ENCODE results near the gene SYK.

Gene SYK

DNA sequence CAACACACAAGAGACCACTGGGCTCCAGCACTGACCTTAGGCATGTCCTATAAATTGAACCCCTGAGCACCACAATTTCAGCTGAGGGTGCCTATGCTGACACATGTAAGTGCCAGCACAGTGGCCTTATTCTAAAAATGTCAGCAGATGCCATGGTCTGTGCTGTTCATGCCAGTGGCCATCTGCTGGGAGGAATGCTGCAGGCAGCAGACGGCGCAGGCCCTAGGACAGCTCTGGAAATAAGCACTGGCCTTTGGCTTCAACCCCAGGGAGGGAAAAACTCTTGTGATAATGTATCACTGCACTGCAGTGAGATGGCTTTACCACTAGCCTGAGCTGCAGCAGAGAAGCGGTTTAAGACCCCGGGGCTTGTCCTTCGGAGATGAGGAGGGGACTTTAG, 98.5 kb downstream of the SYK start:
- TF ChIP-seq CTCF (IDR thresholded peaks at IDR 0.05; ENCODE audit: low read depth, low read length, missing control alignments), result peak; percentile 49
- no peak overlapping the region for H3K27ac ChIP-seq
- H3K4me3 ChIP-seq (ENCODE audit: low read depth, low read length), result no peak overlapping the region
- H3K27me3 ChIP-seq (replicated peaks), result no peaks in the 10 kb centered on the region
- no peak for DNase-seq
- H3K36me3 ChIP-seq (replicated peaks), result no peaks in the 10 kb centered on the region
- in situ Hi-C loops (cut with HindIII; ENCODE audit: low pct_ligation_motif_present, low sequenced_read_pairs), result loop anchor here (25.0 kb wide), 1 partner anchor 762 kb away; no protein-coding TSS in a partner anchor

DNA sequence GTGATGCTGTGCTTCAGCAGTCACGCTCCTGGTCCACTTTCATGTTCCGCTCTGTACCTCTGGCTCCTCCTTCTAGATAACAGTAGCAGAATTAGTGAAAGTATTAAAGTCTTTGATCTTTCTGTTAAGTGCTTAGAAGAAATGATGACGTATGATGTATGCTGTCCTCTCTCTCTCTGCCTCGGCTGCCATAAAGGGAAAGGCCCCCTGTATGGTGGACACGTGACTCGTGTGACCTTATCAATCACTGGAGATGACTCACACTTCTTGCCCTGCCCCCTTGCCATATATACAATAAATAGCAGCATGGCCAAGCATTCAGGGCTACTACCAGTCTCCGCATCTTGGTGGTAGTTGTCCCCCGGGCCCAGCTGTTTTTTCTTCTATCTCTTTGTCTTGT, 100.3 kb downstream of the SYK start:
- H3K27ac ChIP-seq, result no peak overlapping the region
- in situ Hi-C loops (cut with HindIII; ENCODE audit: low pct_ligation_motif_present, low sequenced_read_pairs), result loop anchor here (25.0 kb wide), 1 partner anchor 760 kb away; no protein-coding TSS in a partner anchor
- DNase-seq, result no peak
- H3K36me3 ChIP-seq (replicated peaks), result no peaks in the 10 kb centered on the region
- no peaks in the 10 kb centered on the region for H3K27me3 ChIP-seq (replicated peaks)
- no peak overlapping the region for H3K4me3 ChIP-seq (ENCODE audit: low read depth, low read length)
- TF ChIP-seq CTCF (IDR thresholded peaks at IDR 0.05; ENCODE audit: low read depth, low read length, missing control alignments), result no peak

DNA sequence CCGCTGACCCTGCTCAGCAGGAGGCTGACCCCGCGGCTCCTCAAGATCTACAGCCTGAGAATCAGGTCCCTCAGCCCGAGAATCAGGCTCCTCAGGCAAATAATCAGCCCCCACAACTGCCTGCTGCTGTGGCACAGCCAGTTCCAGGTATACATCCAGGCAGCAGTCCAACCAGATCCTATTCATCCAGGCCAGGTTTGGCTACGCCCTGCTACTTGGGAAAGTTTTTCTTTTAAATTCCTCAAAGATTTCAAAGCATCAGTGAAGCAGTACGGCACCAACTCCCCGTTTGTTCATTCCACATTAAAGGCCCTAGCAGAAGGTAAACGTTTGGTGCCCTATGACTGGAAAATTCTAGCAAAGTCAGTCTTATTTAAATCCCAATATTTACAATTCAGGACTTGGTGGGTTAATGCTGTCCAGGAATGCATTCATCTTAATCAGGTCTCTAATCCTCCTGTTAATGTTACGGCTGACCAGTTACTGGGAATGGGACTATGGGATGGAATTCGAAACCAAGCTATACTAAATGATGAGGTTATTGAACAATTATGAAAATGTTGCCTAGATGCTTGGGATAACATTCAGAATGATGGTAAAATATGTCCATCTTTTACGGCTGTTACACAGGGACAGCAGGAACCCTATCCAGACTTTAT, 102.3 kb downstream of the SYK start:
- DNase-seq, result no peak
- Histone ChIP-seq H3K36me3 (replicated peaks) (no peaks in the 10 kb centered on the region), H3K27ac (no peak overlapping the region), H3K27me3 (replicated peaks) (no peaks in the 10 kb centered on the region), H3K4me3 (ENCODE audit: low read depth, low read length) (no peak overlapping the region)
- no peak for TF ChIP-seq CTCF (IDR thresholded peaks at IDR 0.05; ENCODE audit: low read depth, low read length, missing control alignments)
- in situ Hi-C loops (cut with HindIII; ENCODE audit: low pct_ligation_motif_present, low sequenced_read_pairs), result loop anchor here (25.0 kb wide), 1 partner anchor 758 kb away; no protein-coding TSS in a partner anchor

DNA sequence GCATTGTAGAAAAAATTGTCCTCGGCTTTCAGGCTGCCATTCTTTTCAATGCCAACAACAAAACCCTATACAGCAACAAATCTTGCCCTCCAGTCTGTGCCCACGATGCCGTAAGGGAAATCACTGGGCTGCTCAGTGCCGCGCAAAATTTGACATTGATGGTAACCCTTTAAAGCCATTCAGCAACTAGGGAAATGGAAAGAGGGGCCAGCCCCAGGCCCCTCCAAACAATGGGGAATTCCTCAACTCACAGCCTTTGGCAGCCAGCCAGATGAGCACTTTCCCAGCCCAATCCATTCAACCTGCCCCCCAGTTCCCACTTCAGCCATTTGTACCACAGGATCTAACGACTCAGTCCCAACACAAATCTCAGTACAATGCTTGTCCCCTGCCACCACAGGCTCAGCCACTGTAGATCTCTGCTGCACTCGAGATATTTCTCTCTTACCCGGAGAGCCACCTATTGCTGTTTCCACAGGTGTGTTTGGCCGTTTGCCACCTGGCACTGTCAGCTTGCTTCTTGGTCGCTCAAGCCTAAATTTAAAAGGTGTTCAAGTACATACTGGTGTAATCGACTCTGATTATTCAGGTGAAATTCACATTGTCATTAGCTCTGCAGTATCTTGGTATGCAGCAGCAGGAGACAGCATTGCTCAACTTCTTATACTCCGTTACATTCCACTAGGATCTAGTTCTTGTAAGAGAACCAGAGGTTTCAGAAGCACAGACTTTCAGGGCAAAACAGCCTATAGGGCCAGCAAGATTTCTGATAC, 103.3 kb downstream of the SYK start:
- H3K27me3 ChIP-seq (replicated peaks), result no peaks in the 10 kb centered on the region
- no peaks in the 10 kb centered on the region for H3K36me3 ChIP-seq (replicated peaks)
- DNase-seq, result no peak
- no peak for TF ChIP-seq CTCF (IDR thresholded peaks at IDR 0.05; ENCODE audit: low read depth, low read length, missing control alignments)
- H3K4me3 ChIP-seq (ENCODE audit: low read depth, low read length), result no peak overlapping the region
- H3K27ac ChIP-seq, result no peak overlapping the region
- in situ Hi-C loops (cut with HindIII; ENCODE audit: low pct_ligation_motif_present, low sequenced_read_pairs), result loop anchor here (25.0 kb wide), 1 partner anchor 757 kb away; no protein-coding TSS in a partner anchor

DNA sequence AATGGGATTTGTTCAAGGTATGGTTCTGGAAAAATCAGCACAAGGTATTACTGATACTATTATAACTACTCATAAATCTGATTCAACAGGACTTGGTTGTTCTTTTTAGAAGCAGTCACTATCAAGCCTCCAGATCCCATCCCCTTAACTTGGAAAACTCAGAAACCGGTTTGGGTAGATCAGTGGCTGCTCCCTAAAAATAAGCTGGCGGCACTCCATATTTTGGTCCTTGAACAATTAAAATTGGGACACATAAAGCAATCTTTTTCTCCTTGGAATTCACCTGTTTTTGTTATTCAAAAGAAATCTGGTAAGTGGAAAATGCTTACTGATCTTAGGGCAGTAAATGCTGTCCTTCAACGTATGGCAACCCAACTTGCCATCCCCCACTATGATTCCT, 104.2 kb downstream of the SYK start:
- Histone ChIP-seq H3K4me3 (ENCODE audit: low read depth, low read length) (no peak overlapping the region), H3K36me3 (replicated peaks) (no peaks in the 10 kb centered on the region), H3K27ac (no peak overlapping the region), H3K27me3 (replicated peaks) (no peaks in the 10 kb centered on the region)
- no peak for TF ChIP-seq CTCF (IDR thresholded peaks at IDR 0.05; ENCODE audit: low read depth, low read length, missing control alignments)
- in situ Hi-C loops (cut with HindIII; ENCODE audit: low pct_ligation_motif_present, low sequenced_read_pairs), result loop anchor here (25.0 kb wide), 1 partner anchor 756 kb away; no protein-coding TSS in a partner anchor
- DNase-seq, result no peak

Data from brain microvascular endothelial cell (primary cell).